H9 (cell line): Measurements from ENCODE around the gene ERC2. TPM values are rescaled to one million over a fixed set of nuclear protein-coding genes. Genes with fewer than 3 reads are reported as not detected.

Experiments used
- DNase-seq: peaks from one replicate; pipeline ENCODE4 v3.0.0-alpha.2; 2017
- H2AFZ ChIP-seq: one replicate; pipeline ENCODE4 v1.6.1; 2013; ENCODE audit warnings: mild to moderate bottlenecking, low read length, control low read depth, moderate library complexity
- H2AK5ac ChIP-seq: 2 replicates; pipeline ENCODE4 v1.6.1; 2013; ENCODE audit warnings: low read length, control low read depth, mixed read lengths; ENCODE audit not compliant: insufficient read length
- H2BK120ac ChIP-seq: one replicate; pipeline ENCODE4 v1.6.1; 2013; ENCODE audit warnings: low read depth, mild to moderate bottlenecking, low read length, control low read depth, inconsistent platforms; ENCODE audit not compliant: poor library complexity, severe bottlenecking
- H2BK12ac ChIP-seq: 2 replicates; pipeline ENCODE4 v1.6.1; 2013; ENCODE audit warnings: low read length, control low read depth, mixed read lengths, low read depth; ENCODE audit not compliant: insufficient read length
- H2BK15ac ChIP-seq: 2 replicates; pipeline ENCODE4 v1.6.1; 2013; ENCODE audit warnings: low read depth, low read length, control low read depth
- H2BK20ac ChIP-seq: one replicate; pipeline ENCODE4 v1.6.1; 2013; ENCODE audit warnings: low read depth, mild to moderate bottlenecking, low read length, control low read depth, inconsistent platforms; ENCODE audit not compliant: poor library complexity, severe bottlenecking
- H2BK5ac ChIP-seq: 2 replicates; pipeline ENCODE4 v1.6.1; 2013; ENCODE audit warnings: low read length, control low read depth, mixed read lengths; ENCODE audit not compliant: insufficient read length
- H3K14ac ChIP-seq: 2 replicates; pipeline ENCODE4 v1.6.1; 2013; ENCODE audit warnings: low read length, control low read depth; ENCODE audit not compliant: insufficient read depth
- H3K18ac ChIP-seq: 2 replicates; pipeline ENCODE4 v1.6.1; 2013; ENCODE audit warnings: low read depth, mild to moderate bottlenecking, mixed read lengths, low read length, control low read depth; ENCODE audit not compliant: insufficient read length
- H3K23ac ChIP-seq: 2 replicates; pipeline ENCODE4 v1.6.1; 2013; ENCODE audit warnings: low read length, control low read depth, mixed read lengths, low read depth; ENCODE audit not compliant: insufficient read length
- H3K23me2 ChIP-seq: 2 replicates; pipeline ENCODE4 v1.6.1; 2013; ENCODE audit warnings: low read depth, mild to moderate bottlenecking, mixed read lengths, low read length, control low read depth; ENCODE audit not compliant: insufficient read length, poor library complexity, severe bottlenecking
- H3K27ac ChIP-seq: 2 replicates; pipeline ENCODE4 v1.5.1; 2013; ENCODE audit warnings: low read length, control low read depth, mixed read lengths, low read depth; ENCODE audit not compliant: insufficient read length
- H3K27me3 ChIP-seq: 2 replicates; pipeline ENCODE4 v1.6.1; 2013; ENCODE audit warnings: low read length, control low read depth, inconsistent platforms; ENCODE audit not compliant: insufficient read depth
- H3K4ac ChIP-seq: 2 replicates; pipeline ENCODE4 v1.6.1; 2013; ENCODE audit warnings: low read depth, mild to moderate bottlenecking, control low read depth, inconsistent platforms, low read length, moderate library complexity
- H3K4me1 ChIP-seq: 2 replicates; pipeline ENCODE4 v1.6.1; 2013; ENCODE audit warnings: low read length, control low read depth, inconsistent platforms; ENCODE audit not compliant: insufficient read depth
- H3K4me2 ChIP-seq: 2 replicates; pipeline ENCODE4 v1.6.1; 2013; ENCODE audit warnings: low read length, control low read depth, mixed read lengths; ENCODE audit not compliant: insufficient read length, insufficient read depth
- H3K56ac ChIP-seq: 2 replicates; pipeline ENCODE4 v1.6.1; 2013; ENCODE audit warnings: low read depth, mild to moderate bottlenecking, mixed read lengths, low read length, control low read depth; ENCODE audit not compliant: insufficient read length
- H3K79me1 ChIP-seq: 2 replicates; pipeline ENCODE4 v1.6.1; 2013; ENCODE audit warnings: low read depth, mild to moderate bottlenecking, moderate library complexity, low read length, control low read depth, inconsistent platforms; ENCODE audit not compliant: insufficient read depth, poor library complexity, severe bottlenecking
- H3K79me2 ChIP-seq: 2 replicates; pipeline ENCODE4 v1.6.1; 2013; ENCODE audit warnings: low read length, control low read depth, inconsistent platforms; ENCODE audit not compliant: insufficient read depth
- H3K9ac ChIP-seq: 2 replicates; pipeline ENCODE4 v1.6.1; 2013; ENCODE audit warnings: low read length, control low read depth, mixed read lengths; ENCODE audit not compliant: insufficient read length; ENCODE audit errors: extremely low read depth
- H3K9me3 ChIP-seq: one replicate; pipeline ENCODE4 v1.6.1; 2013; ENCODE audit warnings: low read depth, low read length, inconsistent platforms; ENCODE audit not compliant: control insufficient read depth
- H3T11ph ChIP-seq: one replicate; pipeline ENCODE4 v1.6.1; 2013; ENCODE audit warnings: mild to moderate bottlenecking, low read length, control low read depth, inconsistent platforms
- H4K20me1 ChIP-seq: one replicate; pipeline ENCODE4 v1.6.1; 2013; ENCODE audit not compliant: control insufficient read depth, insufficient read length, insufficient read depth
- H4K5ac ChIP-seq: 2 replicates; pipeline ENCODE4 v1.6.1; 2013; ENCODE audit warnings: low read depth, mild to moderate bottlenecking, mixed read lengths, low read length, control low read depth; ENCODE audit not compliant: insufficient read length
- H4K8ac ChIP-seq: replicated peaks from 2 replicates; pipeline ENCODE4 v1.6.1; 2013; ENCODE audit warnings: low read length, control low read depth, mixed read lengths, low read depth; ENCODE audit not compliant: insufficient read length
- H4K91ac ChIP-seq: 2 replicates; pipeline ENCODE4 v1.6.1; 2013; ENCODE audit warnings: low read depth, mild to moderate bottlenecking, moderate library complexity, mixed read lengths, low read length, control low read depth; ENCODE audit not compliant: insufficient read length
- H3K27ac Mint-ChIP-seq, 3 experiments: 2 replicates in 2 of 3; 3 replicates in 1 of 3; pipeline ENCODE4 v1.8.0; 2020 to 2021; ENCODE audit warnings: mixed read lengths in 3 of 3, mild to moderate bottlenecking in 1 of 3, moderate library complexity in 1 of 3
- H3K27me3 Mint-ChIP-seq: 2 replicates; pipeline ENCODE4 v1.8.0; 2021; ENCODE audit warnings: low read depth, mild to moderate bottlenecking, moderate library complexity, mixed read lengths
- H3K36me3 Mint-ChIP-seq, 3 experiments: 2 replicates in 2 of 3; 3 replicates in 1 of 3; pipeline ENCODE4 v1.8.0; 2020 to 2021; ENCODE audit warnings: low read depth in 3 of 3, mixed read lengths in 3 of 3; ENCODE audit not compliant: insufficient read depth in 1 of 3
- H3K4me1 Mint-ChIP-seq, 2 experiments: 2 replicates each; pipeline ENCODE4 v1.8.0; 2020; ENCODE audit warnings: mixed read lengths in 2 of 2
- H3K4me3 Mint-ChIP-seq, 2 experiments: 2 replicates in 1 of 2; 3 replicates in 1 of 2; pipeline ENCODE4 v1.8.0; 2020 to 2021; ENCODE audit warnings: mild to moderate bottlenecking in 2 of 2, mixed read lengths in 2 of 2, moderate library complexity in 1 of 2
- H3K9me3 Mint-ChIP-seq, 2 experiments: 2 replicates in 1 of 2; 3 replicates in 1 of 2; pipeline ENCODE4 v1.8.0; 2020; ENCODE audit warnings: mild to moderate bottlenecking in 2 of 2, mixed read lengths in 2 of 2, moderate library complexity in 1 of 2
- WGBS: extraction: QIAGEN DNeasy Blood & Tissue Kit; methylation state at CpG from one replicate; pipeline ENCODE4 v1.1.7; 2013; ENCODE audit warnings: missing lambda C conversion rate, low lambda C conversion rate, mixed read lengths; ENCODE audit not compliant: insufficient read length; ENCODE audit errors: extremely low coverage; 5-methylcytosine and 5-hydroxymethylcytosine counted together
- total RNA-seq: library from RNA; stranded (reverse); gene quantifications from 2 replicates; pipeline ENCODE4 v1.2.1, GENCODE V29; 2021
- TF ChIP-seq, protein P1 (sequence below): fragments of 200-600 bp; sonication (generic); conservative IDR thresholded peaks from 3 replicates; pipeline ENCODE4 v1.8.0; 2021; ENCODE audit warnings: antibody characterized with exemption, mild to moderate bottlenecking

The ERC2 gene
- total RNA-seq, 1 experiment from 2014 or later = 15.4 TPM

DNA sequence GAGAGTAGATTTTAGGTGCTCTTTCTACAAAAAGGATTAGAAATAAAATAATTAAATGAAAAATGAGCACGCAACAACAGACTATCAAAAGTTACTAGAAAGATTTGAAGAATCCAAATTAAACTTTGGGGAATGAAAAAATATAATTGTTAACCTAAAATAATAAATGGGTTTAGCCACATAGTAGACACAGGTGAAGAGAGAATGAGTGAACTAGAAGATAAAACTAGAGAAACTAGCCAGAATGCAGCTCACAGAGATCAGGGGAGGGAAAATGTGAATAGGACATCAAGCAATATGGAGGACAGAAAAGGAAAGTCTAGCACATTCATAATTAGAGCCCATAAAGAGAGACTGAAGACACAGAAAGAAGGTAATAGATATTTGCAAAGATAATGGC, 670.5 kb downstream of the ERC2 start:
- no peak overlapping the region for H2BK15ac ChIP-seq
- no peak overlapping the region for H2BK20ac ChIP-seq
- H3K14ac ChIP-seq = no peak overlapping the region
- H3K4me1 ChIP-seq = no peaks in the 10 kb centered on the region
- Mint-ChIP-seq H3K4me1 (no peaks in the 10 kb centered on the region), H3K27me3 (no peaks in the 10 kb centered on the region), H3K4me3 (no peak overlapping the region), H3K36me3 (no peaks in the 10 kb centered on the region), H3K9me3 (no peaks in the 10 kb centered on the region; a peak in 1 of 5 replicates), H3K27ac (no peak overlapping the region)
- no peak overlapping the region for H3K9ac ChIP-seq
- no peak overlapping the region for H3K56ac ChIP-seq
- H3K4me2 ChIP-seq = no peak overlapping the region
- H2BK120ac ChIP-seq = no peak overlapping the region
- no peaks in the 10 kb centered on the region for H4K20me1 ChIP-seq
- no peaks in the 10 kb centered on the region for H3K79me2 ChIP-seq
- TF ChIP-seq, protein P1, sequence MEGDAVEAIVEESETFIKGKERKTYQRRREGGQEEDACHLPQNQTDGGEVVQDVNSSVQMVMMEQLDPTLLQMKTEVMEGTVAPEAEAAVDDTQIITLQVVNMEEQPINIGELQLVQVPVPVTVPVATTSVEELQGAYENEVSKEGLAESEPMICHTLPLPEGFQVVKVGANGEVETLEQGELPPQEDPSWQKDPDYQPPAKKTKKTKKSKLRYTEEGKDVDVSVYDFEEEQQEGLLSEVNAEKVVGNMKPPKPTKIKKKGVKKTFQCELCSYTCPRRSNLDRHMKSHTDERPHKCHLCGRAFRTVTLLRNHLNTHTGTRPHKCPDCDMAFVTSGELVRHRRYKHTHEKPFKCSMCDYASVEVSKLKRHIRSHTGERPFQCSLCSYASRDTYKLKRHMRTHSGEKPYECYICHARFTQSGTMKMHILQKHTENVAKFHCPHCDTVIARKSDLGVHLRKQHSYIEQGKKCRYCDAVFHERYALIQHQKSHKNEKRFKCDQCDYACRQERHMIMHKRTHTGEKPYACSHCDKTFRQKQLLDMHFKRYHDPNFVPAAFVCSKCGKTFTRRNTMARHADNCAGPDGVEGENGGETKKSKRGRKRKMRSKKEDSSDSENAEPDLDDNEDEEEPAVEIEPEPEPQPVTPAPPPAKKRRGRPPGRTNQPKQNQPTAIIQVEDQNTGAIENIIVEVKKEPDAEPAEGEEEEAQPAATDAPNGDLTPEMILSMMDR = no peak
- no peaks in the 10 kb centered on the region for H3K23me2 ChIP-seq
- no peaks in the 10 kb centered on the region for H3K79me1 ChIP-seq
- no peak overlapping the region for H3K27ac ChIP-seq
- no peak overlapping the region for H3T11ph ChIP-seq
- no peaks in the 10 kb centered on the region for H3K9me3 ChIP-seq
- no peak overlapping the region for H3K4ac ChIP-seq
- H3K27me3 ChIP-seq = no peaks in the 10 kb centered on the region
- WGBS = no CpG with 5 or more reads among the region's 1 CpG
- no peak overlapping the region for H4K8ac ChIP-seq
- no peak overlapping the region for H3K23ac ChIP-seq
- H2AK5ac ChIP-seq = no peak overlapping the region
- H3K18ac ChIP-seq = no peak overlapping the region
- H2BK12ac ChIP-seq = no peak overlapping the region
- no peak overlapping the region for H2AFZ ChIP-seq
- H4K5ac ChIP-seq = no peak overlapping the region
- H4K91ac ChIP-seq = no peak overlapping the region
- no peak for DNase-seq
- H2BK5ac ChIP-seq = no peak overlapping the region
